ENCODE measurements around the gene PFDN1.
"Not testable (repeated sequence)": the region's sequence is repeated elsewhere in the genome, so short reads cannot be mapped to it uniquely, and the experiment has no call there.

The PFDN1 gene, protein sequence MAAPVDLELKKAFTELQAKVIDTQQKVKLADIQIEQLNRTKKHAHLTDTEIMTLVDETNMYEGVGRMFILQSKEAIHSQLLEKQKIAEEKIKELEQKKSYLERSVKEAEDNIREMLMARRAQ

DNA sequence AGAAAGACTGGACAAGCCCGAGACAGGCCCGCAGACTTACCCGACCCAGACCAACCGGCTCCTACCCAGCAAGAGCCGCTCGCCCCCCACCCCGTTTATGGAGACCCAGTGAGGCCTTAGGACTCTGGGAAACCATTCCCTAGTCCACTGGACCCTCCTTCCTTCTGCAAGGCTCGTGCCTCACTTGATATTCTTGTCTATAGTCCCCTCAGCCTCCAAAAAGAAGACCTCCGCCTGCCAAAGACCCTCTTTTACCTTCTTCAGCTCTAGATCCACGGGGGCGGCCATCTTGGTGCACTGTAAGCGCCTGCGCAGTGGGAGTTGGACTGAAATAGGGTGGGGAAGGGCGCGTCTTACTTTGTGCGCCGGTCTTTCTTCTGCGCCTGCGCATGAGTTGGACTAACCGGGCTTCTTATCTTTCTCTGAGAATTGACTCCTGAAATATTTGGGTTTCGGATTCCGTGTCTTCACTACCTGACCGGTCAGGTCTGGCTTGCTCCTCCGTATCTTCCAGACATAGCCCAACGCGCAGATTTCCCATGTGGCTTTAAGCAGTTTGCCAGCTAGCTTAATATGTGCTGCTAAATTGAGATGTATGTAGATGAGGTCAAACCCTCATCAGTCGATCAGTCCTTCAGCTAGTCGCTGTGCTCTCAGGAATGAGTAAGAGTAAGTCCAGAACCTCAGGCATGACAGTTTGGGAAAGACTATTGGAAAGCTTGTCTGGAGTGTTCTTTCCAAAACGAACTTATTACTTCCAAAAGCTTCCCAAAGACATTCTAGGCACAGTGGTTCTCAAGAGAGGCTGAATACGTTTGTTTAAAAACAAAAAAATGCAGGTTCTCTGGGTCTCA is at the start of gene PFDN1:
PFDN1 (minus strand) TSS at position 316 of the 854 bp plus-strand sequence; CDS start at position 288, 28 bp downstream.
- peak; percentile 88 for DNase-seq (ENCODE audit: low read depth in 2 of 2)

DNA sequence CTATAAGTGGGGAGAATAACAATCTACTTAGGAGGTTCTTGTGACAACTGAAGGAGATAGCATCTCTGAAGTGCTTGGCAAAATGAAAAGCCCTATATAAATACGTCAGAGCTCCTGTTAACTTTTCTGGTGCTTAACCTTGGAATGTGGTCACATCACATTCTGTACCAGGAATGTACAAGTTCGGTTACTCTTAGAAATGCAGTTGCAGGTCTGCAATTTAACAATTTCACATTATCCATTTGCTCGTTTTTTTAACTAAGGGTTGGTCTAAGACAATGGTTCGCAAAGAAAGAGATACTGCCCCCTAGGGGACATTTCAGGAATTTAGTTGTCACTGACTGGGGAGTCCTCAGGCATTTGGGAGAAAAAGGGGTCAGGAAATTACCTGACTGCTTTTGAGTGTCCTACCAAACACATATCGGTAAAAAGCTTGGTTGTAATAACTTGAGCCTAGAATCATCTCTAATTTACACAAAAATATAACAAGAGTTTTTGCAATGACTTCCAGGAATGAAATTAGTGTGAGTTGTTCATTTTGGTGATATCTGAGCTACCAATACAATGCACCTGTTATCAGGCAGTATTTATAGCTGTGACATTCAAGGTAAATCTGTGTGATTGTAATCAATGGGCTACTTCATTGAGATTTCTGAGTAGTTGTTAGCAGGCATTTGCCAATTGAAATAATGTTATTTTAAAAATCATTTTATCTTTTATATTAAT is 48.9 kb upstream of the PFDN1 start:
- peak in 1 of 2 experiments; percentile 42 for DNase-seq (ENCODE audit: low read depth in 2 of 2)

DNA sequence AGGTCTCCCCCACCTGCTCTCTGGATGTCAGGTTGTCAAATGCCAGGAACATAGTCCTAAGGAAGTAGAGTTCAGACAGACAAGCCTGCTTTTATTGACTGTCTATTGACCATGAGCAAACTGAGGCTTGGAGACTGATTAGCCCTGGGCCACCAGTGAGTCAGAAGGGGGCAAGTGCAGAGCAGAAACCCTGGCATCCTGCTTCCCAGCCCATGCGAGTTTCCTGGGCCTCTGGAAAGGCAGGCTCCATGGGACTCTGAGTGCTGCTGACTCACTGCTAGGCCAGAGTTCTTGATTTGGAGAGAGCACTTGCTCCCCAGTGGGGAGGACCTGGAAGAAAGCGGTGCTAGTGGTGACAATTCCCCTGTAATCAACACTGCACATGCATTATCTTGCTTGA is 46.3 kb upstream of the PFDN1 start:
- DNase-seq (ENCODE audit: low read depth in 2 of 2): no peak

DNA sequence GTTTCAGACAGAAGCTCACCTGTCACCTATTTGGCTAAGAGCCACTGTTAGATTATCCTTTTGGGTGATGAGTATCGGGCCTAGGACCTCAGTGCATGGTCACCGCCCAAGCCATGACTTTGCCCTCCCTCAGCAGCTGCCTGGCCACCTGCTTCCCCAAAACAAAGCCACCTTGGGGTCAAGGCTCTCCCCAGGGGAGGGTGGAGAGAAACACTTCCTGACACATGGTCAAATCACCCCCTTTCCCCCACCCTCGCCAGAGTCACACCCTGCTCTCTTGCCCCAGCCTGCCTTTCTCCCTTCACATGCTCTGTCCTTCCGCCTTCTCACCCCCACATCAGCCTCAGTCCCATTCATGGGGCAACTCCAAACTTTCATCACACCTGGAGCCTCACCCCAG is 45.2 kb upstream of the PFDN1 start:
- DNase-seq (ENCODE audit: low read depth in 2 of 2): no peak

DNA sequence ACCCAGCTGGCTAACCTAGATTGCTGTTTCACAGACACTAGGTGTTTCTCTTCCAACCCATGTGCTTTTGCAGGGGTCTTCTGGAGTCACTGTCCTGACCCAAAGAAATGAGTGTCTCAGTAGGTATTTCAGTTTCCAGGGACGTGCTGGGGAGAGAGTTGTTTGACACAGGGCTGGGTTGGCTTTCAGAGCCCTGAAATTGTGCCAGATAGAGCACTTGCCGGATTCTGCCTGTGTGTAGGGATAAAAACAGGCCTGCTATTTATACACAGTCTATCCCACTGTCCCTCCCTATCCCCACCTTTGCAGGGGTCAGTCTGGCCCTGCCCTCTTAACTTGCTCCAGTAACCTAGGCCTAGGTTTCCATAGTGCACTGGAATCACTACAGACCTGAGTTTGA is 44.5 kb upstream of the PFDN1 start:
- DNase-seq (ENCODE audit: low read depth in 2 of 2): no peak

DNA sequence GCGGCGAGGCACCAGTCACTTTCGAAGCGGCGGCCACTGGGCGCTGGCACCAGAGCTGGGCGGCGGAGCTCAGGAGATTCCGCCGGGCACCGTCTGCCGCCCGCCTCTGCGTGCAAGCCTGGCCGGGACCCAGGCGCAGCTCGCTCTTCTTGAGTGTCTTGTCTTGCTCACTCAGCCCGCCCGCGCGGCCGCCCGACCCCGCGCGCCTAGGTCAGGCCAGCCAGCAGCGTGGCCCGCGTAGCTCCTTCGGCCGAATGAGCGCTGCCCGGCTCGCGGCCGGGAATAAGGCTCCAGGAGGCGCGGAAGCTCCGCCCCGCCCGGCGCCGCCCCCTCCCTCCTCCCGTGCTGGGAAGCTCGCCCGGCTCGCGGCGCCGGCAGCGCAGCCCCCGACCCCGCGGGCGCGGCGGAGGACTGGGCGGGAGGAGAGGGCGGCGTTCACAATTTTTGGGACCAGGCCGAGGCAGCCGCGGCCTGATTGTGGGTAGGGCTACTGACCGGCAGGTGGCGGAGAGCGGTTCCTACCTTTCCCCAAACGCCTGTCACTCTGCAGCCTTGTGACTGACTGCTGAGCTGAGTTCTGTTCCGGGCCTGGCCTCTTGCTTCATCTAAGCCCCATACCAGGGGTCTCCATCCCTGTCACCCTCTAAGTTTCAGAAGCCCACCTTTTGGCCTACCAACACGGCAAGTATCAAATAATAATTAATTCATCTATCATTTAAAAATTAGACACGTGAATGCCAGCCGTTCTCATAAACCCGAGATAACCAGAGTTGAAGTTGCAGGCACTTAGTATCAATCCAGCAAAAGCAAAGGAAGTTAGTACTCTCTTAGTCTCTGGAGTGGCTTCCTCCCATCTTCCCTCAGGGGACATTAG is 43.7 kb upstream of the PFDN1 start, which contains the start of gene HBEGF:
HBEGF (minus strand) TSS at position 256 of the 874 bp plus-strand sequence. CDS start 275 bp downstream, outside the sequence.
- DNase-seq (ENCODE audit: low read depth in 2 of 2): no peak

DNA sequence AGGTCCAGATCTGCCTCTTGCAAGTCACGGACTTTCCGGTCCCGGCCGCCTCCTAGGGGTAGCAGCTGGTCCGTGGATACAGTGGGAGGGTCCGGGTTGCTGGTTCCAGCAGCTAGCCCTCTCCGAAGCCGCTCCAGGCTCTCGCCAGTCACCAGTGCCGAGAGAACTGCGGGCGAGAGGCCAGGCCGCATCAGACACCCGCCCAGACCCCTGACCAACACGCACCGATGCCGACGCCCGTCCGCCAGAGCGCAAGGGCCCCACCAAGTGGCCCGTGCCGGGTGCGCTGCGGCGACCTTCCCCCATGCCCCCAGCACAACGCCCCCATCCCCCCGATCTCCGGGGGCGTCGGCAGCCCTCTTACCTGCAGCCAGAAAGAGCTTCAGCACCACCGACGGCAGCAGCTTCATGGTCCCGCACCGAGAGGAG is 43.0 kb upstream of the PFDN1 start:
- DNase-seq (ENCODE audit: low read depth in 2 of 2): no peak

DNA sequence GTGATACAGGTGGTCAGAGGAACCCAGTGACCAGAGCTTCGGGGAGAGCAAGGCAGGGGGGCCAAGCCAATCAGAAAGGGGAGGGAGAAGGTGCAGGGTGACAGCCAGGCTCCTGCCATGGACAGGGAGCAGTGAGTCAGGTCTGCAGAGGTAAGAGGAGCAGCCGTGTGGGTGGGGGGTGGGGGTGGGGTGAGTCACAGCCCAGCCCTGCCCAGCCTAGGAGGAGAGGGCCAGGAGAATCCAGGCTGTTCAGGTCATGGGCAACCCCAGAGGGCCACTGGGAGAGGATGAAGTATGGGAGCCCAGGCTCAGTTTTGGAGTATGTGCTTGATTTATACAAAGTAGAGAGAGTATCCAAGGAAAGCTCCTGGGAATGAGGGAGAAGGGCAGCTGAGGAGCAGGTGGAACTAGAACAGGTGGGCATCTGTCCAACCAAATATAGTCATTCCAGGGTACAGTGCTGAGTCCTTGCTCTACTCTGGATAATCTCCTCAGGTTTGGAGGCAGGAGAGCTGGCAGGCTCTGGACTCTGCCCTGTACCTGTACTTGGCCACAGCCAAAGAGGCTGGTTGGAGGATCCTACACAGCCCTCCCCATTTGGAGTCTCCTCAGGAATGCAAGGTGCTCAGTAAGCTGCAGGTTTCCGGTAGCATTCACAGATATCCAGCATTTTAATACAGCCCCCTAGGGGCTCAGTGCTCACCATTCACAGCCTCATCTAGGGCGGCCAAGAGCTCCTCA is 42.0 kb upstream of the PFDN1 start:
- no peak for DNase-seq (ENCODE audit: low read depth in 2 of 2)

DNA sequence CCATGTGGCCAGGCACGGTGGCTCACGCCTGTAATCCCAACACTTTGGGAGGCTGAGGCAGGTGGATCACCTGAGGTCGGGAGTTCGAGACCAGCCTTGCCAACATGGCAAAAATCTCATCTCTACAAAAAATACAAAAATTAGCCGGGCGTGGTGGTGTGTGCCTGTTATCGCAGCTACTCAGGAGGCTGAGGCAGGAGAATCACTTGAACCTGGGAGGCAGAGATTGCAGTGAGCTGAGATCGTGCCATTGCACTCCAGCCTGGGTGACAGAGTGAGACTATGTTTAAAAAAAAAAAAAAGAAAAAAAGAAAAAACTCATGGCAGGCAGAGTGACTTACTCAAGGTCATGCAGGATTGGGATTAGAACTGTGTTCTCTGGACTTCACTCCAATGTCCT is 40.9 kb upstream of the PFDN1 start:
- DNase-seq (ENCODE audit: low read depth in 2 of 2): not testable (repeated sequence)

DNA sequence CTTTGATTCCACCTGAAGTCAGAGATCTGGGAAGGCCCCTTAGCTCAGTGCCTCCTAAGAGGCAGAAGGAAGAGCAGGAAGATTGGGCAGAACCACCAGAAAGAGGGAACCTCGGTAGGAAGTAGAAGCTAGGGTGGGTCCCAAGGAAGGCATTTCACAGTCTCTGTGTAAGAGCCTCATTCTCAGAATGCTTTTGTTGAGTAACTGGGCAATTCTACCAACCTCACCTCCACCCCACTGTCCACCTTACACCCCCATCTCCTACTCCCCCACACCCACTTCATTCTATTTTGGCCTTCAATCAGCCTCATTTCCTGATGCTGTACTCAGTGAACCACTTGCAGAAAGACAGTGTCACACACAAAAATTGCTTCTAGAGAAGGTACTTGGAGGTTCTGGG is 40.0 kb upstream of the PFDN1 start:
- DNase-seq (ENCODE audit: low read depth in 2 of 2): no peak

DNA sequence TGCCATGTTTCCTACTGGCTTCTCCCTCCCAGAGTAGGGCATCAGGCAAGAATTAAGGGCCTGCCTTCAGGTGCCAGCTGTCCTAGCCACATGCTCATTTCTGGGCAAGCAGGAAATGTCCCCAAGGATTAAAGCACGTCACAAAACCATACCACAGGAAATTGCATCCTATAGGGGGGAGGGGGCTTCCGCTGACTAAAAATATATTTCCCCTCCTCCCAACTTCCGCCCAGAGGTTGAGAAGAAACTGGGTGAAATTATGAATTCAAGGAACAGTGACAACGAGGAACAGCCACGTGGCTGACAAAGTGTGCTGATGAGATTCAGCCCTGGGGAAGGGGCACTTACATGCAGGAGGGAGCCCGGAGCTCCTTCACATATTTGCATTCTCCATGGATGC is 39.4 kb upstream of the PFDN1 start:
- no peak for DNase-seq (ENCODE audit: low read depth in 2 of 2)

DNA sequence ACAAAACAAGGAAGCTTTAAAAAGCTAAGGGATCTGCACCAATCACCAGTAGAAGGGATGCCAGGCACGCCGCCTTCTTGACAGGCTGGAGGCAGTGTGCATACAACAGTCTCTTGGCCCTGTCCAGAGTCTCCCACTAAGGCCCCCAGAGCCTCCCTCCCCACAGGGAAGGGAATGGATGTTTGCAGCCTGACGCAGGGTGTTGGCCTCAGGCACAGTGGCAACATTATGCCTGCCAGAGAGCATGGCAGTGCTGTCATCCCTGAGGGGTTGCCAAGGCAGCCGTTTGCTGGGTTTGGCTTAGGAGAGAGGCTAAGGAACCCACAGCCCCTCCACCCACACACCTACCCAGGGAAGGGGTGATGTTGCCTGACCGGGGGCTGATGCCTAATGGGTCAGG is 38.7 kb upstream of the PFDN1 start:
- DNase-seq (ENCODE audit: low read depth in 2 of 2): no peak

DNA sequence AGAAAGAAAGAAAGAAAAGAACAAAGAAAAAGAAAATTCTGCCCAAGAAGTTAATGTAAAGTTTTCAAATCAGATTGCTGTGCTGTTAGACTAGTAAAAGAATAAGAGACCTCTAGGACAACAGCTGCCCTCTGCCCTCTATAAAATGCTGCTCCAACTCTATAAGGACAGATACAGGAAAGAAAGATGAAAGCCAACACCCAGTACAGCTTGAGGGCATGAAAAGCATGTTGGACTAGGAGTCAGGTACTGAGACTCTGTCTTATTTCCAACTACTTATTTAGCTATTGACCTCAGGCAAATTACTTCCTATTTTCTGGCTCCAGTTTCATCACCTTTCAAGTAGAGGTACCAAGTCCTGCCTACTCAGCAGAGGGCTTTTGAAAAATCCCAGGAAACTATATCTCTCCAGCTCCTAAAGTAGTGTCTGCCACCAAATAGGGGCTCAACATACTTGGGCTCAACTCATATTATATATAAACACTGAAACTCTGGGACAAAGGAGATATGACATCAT is 37.8 kb upstream of the PFDN1 start:
- no peak for DNase-seq (ENCODE audit: low read depth in 2 of 2)

DNA sequence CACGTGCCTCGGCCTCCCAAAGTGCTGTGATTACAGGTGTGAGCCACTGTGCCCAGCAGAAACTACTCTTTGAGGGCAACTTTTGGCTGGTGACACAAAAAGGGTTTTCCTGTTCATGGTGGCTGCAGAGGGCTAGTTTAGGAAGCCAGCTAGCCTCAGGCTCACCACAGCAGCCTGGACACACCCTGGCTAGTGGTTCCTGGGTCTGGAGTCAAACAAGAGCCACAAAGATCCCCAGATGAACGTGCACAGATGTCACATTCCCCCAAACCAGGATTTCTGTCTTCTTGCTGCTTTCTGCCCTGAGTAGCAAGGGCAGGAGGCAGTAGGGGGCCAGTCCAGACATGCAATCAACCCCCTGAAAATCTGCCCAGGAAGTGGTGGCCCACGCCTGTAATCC is 36.7 kb upstream of the PFDN1 start:
- DNase-seq (ENCODE audit: low read depth in 2 of 2): no peak

DNA sequence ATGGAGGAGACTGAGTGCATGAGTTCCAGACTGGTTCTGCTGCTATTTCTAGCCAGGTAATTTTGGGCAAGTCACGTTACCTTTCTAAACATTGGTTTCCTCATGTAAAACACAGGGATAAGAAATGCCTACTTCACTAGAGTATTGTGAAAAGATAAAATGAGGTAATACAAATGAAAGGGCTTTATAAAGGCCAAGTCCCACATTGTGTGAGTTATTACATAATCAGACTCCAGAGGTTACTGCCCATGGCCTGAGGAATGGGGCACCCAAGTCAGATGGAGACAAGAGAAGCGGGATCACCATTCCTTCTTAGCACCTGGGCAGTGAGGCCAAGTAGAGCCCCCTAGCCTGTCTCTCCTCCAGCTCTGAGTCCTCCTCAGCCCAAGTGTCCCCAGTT is 36.0 kb upstream of the PFDN1 start:
- DNase-seq (ENCODE audit: low read depth in 2 of 2): no peak

DNA sequence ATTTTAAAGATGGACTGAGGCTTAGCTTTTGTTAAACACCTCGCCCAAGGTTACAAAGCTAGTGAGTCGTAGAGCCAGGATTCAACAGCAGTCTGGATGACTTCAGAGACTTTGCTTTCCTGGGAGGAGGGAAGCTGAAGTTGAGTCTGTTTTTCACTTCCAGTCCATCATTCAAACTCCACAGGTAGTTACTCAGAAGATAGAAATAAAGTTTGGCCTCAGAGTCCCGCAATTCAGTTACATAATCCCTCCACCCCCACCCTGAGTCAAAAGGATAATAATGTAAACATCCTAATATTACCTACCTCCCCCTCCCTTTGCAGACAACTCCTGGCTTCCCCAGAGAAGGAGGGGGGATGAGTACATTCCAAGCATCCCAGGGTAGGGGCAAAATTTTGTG is 35.4 kb upstream of the PFDN1 start:
- no peak for DNase-seq (ENCODE audit: low read depth in 2 of 2)

DNA sequence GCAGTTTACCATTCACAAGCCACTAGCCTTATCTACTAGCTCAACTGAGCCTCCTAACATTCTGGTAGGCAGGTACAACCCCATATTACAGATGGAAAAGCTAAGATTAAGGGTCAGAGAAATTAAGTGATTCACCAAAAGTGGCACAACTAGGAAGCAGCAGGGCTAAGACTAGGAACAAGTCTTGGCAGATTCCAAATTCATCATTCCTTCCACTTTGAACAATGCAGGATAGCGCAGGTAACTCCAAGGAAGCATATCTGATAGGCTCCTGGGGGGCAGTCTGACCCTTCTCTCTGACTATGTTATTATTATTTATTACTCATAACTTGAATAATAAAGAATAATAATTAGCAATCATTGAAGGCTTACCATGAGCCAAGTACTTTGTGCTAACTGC is 35.0 kb upstream of the PFDN1 start:
- DNase-seq (ENCODE audit: low read depth in 2 of 2): no peak

DNA sequence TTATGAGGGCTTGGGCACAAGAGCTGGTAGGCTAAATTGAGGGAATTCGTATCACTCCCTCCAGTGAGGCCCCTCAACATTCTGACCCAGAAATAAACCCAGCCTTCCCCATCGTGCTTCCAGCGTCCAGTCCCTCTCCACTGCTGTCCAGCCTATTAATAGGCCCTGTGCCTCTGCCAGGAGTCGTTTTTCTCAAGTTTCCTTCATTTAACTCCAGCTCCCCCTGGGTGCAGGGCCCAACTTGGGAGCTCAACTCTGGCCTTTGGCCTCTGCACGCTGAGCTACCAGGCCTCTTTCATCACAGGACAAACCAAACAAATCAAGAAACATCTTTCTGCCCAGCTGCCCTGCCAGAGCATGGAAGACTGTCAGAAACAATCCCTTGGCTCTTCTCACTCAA is 33.5 kb upstream of the PFDN1 start:
- no peak for DNase-seq (ENCODE audit: low read depth in 2 of 2)

DNA sequence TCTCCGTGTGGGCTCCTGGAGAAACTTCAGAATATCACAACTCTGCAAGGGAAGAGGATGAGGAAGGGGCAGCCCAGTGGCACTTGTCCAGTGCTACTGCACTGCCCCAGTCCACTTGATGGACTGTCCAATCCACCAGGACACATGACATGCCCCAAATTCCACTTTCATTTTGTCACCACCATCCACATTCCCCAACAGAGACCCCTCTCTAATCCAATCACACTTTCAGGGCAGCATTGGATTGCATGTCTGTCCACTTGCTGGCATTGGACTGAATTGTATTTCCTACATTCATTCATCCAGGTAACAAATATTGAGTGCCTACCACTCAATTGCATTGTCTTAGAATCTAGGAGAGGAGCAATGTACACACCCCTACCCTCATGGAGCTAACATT is 28.7 kb upstream of the PFDN1 start:
- no peak for DNase-seq (ENCODE audit: low read depth in 2 of 2)

DNA sequence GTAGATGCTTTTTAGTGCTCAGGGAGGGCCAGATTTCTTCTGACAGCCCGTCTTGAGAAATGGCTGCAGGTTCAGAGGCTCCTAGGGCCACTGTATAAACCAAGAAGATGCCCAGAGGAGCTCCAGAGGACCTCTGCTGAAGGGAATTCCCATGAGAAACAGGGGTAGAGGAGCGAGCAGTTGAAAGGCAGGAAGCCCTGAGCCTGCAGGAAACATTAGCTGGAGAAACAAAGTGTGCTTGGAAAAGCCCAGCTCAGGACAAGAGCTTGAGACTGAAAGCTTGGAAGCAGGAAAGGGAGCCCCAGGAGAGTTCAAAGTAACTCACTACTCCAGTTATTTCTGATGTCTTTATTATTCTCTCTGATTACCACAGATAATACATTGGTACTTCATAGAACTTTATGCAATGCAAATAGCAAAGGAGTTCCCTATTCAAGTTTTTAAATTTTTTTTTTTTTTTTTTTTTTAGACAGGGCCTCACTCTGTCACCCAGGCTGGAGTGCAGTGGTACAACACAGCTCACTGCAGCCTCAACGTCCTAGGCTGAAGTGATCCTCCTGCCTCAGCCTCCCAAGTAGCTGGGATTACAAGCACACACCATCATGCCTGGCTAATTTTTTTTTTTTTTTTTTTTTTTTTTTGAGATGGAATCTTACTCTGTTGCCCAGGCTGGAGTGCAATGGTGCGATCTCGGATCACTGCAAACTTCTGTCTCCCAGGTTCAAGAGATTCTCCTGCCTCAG is 27.0 kb upstream of the PFDN1 start:
- DNase-seq (ENCODE audit: low read depth in 2 of 2): no peak

Measured in fibroblast of skin of left quadriceps (primary cell).